Measurements from ENCODE around the gene S100A6. TPM values are rescaled to one million over a fixed set of nuclear protein-coding genes. Genes with fewer than 3 reads are reported as not detected.

The S100A6 gene
- polyA plus RNA-seq, 4 donors = 184 to 308 (median 260) TPM

- no peak for DNase-seq (ENCODE audit: low read depth in 4 of 4, low spot score in 2 of 4)
Measured at GRCh38 chr1:153509036-153509435, 26.8 kb downstream of the S100A6 start.

DNA sequence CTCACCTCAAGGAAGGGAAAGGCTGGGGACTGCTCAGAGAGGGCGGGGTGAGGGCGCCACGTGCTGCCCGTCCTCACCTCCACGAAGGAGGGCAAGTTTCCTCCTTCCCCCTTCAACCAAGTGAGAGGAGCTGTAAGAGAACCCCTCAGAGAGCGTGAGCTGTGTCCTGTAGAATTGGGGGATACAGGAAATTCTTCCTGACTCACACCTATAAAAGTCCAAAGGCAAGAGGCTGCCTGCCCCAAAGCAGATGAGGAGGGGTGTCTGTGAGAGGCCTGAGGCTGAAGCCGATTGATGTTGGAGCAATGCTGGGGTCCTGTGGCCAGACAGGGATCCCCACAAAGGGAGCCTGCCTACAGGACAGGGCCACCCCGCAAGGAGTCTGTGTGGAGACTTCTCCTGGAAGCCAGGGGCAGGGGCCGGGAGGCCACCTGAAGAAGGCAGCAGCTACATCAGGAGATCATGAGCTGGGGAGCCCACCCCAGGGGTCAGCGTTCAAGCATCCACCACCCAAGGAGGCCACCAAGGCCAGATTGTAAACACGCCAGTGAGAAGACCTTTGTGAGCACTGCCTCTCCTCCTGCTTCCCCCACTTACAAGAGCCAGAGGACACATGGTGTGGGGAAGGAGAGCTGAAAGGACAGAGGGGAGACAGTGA is 27.7 kb downstream of the S100A6 start:
- no peak for DNase-seq (ENCODE audit: low read depth in 4 of 4, low spot score in 2 of 4)

DNA sequence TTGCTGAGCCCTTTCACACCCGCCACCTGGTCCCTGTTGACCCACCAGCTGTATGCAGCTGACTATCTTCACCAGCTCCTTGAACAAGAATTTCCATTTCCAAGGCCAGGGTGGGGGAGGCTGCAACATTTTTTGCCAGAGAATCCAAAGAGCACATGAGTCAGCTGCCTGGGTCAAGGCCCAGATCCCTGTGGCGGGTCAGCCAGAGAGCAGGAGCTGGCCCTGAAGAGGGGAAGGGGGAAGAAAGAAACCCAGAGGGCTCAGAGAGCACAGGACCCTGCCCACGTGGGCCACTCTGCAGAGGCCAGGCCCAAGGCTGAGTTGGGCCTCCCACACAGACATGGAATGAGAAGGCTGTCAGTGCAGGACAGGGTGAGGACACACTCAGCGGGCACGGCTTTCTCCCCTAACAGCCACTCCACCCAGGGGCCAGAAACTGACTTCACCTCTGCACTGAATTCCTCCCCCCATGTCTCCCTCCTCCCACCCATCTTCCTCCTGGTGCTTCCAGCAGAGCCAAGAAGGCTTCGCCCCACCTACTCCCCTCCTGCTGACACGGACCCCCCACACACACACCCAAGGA is 28.9 kb downstream of the S100A6 start:
- DNase-seq (ENCODE audit: low read depth in 4 of 4, low spot score in 2 of 4) = no peak

GRCh38 chr1:153506386-153506785 is 29.4 kb downstream of the S100A6 start:
- no peak for DNase-seq (ENCODE audit: low read depth in 4 of 4, low spot score in 2 of 4)

GRCh38 chr1:153505576-153505975 is 30.2 kb downstream of the S100A6 start:
- no peak for DNase-seq (ENCODE audit: low read depth in 4 of 4, low spot score in 2 of 4)

GRCh38 chr1:153503766-153504165 is 32.0 kb downstream of the S100A6 start:
- no peak for DNase-seq (ENCODE audit: low read depth in 4 of 4, low spot score in 2 of 4)

DNA sequence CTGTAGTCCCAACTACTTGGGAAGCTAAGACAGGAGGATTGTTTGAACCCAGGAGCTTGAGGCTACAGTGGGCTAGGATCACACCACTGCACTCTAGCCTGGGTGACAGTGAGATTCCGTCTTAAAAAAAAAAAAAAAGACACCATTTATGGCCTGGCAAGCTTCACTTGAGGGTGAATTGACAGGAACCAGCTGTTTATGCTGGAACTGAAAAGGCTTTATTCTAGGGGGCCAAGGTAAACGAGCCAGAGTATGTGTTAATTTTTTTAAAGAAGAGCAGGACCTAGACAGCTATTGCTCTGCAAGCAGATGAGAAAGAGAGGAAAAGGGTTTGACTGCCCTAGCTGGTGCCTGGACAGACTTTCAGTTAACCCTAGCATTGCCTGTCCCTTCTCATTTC is 37.0 kb downstream of the S100A6 start:
- no peak for DNase-seq (ENCODE audit: low read depth in 4 of 4, low spot score in 2 of 4)

GRCh38 chr1:153495536-153495935 is 40.3 kb downstream of the S100A6 start:
- no peak for DNase-seq (ENCODE audit: low read depth in 4 of 4, low spot score in 2 of 4)

DNA sequence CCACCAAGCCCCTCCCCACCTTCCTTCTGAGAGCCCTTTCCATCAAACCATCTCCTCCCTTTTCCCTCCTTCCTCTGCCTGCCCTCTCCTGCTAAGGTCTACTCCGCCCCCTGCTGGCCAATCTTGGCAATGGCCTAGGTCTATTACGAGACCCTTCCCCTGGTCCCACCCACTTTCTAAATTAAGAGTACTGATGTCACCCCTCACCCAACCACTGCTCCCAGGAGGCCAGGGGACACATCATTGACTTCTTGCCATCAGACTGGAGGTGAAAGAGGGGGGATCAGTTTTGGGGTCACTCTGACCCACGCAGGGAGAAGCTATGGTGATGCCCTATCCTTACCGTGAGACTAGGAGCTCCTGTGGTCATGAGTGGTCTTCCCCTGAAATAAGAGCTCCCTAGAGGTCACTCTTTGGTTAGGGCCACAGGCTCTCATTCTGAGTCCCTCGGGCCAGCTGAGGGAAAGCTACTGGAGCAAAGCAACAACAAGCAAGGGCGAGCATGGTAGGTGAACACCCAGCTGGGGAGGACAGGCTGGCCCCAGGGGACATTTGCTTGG is 40.7 kb downstream of the S100A6 start:
- DNase-seq (ENCODE audit: low read depth in 4 of 4, low spot score in 2 of 4) = peak in 2 of 4 donors; percentile 36 to 70

- no peak for DNase-seq (ENCODE audit: low read depth in 4 of 4, low spot score in 2 of 4)
Measured at GRCh38 chr1:153493343-153493960, 42.3 kb downstream of the S100A6 start.

DNA sequence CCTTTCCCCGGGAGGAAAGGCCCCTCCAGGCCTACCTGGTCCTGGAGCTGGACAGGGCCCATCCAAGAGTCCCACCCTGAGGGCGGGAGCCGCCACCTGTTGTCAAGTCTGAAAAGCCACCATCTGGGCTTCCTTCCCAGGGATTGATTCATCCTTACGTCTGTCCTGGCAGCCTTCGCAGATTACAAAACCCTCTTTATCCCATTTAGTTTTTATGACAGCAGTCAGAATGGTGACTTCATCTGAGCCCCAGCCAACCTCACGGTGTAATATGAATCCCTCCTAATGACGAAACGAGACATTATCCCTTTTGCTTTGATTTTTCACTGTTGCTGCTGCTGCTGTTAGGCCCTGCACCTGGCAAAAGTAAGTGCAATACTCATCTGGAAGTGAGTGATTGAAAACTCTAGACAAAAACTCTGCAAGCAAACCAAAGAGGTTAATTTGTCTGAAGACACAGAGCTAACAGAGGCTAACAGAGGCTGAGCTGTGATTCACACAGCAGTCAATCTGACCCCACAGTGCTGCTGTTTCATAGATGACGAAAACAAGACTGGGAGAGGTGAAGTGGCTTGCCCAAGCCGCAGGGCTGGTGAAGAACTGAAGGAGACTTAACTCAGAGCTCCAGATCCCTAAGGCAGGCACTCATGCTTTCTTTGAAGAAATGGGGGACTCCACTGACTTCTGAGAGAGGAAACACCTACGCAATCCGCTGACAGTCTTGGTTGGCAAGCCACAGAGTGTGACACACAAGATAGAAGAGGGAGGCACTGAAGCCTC is 45.3 kb downstream of the S100A6 start:
- no peak for DNase-seq (ENCODE audit: low read depth in 4 of 4, low spot score in 2 of 4)

DNA sequence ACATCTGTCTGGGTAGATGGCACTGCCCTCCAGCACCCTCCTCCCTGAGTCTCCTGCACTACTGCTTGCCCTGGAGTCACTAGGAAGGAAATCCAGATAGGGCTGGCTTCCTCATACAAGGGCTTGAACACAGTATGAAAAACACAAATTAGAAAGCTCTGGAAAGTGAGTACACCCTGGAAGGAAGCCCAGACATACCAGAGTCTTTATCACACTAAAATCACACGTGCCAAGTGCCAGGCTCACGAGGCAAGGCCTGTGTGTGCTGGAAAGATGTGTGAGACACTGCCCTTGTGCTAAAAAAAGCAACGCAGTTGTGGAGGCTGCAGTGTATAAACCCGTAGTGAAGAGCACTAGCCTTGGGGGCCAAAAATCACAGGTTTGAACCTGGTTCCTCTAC is 47.1 kb downstream of the S100A6 start:
- no peak for DNase-seq (ENCODE audit: low read depth in 4 of 4, low spot score in 2 of 4)

DNA sequence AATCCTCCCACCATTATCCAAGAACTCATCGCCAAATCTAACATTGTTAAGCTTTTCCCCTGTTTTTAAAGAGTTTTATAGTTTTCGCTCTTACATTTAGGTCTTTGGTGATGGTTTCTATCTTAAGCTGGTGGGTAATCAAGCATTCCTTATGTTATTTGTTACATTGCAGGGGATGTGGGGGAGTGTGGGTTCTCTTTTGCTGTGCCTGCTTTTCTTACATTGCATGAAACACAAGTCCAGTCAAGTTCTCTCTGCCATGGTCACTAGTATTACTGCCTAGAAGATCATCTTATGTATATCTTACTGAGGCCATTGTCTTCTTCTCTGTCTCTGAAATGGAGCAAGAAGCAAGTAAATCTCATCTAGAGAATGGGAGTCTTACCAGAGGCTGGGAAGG is 48.1 kb downstream of the S100A6 start:
- DNase-seq (ENCODE audit: low read depth in 4 of 4, low spot score in 2 of 4) = no peak

DNA sequence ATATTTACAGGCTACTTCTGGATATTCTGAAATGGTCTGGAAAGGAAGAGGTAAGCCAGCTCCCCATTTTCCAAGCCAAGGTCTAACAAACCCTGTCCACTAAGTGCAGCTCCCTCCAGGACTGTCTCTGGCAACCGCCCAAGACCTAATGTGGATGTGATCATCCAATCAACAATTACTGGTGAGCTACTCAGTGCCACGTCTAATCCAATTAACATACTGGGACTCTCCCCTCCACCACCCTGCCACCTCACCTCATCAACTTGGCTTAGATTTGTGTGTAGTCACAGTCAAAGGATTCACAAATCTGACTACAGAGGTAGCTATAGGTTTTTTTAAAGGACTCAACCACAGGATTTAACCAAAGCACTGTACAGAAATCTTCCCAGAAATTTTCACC is 49.9 kb downstream of the S100A6 start:
- DNase-seq (ENCODE audit: low read depth in 4 of 4, low spot score in 2 of 4) = no peak

Other genes starting within 250 kb of the S100A6 start
- gene PGLYRP3, start 223.0 kb downstream of the S100A6 start, polyA plus RNA-seq (ENCODE audit: insufficient read length in 4 of 4) = not detected
- gene PGLYRP4, start 187.2 kb downstream of the S100A6 start, polyA plus RNA-seq (ENCODE audit: insufficient read length in 4 of 4) = not detected
- 10 to 100 TPM in 3 of 4 donors, 1 to 10 TPM in 1; 7.7 to 25.8 (median 17.0) TPM for gene S100A9, start 178.1 kb downstream of the S100A6 start, polyA plus RNA-seq (ENCODE audit: insufficient read length in 4 of 4)
- 1 to 10 TPM in 3 of 4 donors, under 1 TPM in 1; 0.35 to 3.9 (median 2.1) TPM for gene S100A12, start 160.4 kb downstream of the S100A6 start, polyA plus RNA-seq (ENCODE audit: insufficient read length in 4 of 4)
- 10 to 100 TPM in 3 of 4 donors, 1 to 10 TPM in 1; 4.4 to 15.1 (median 12.9) TPM for gene S100A8, start 144.9 kb downstream of the S100A6 start, polyA plus RNA-seq (ENCODE audit: insufficient read length in 4 of 4)
- not detected for gene S100A7A, start 119.5 kb downstream of the S100A6 start, polyA plus RNA-seq (ENCODE audit: insufficient read length in 4 of 4)
- gene S100A7, start 75.3 kb downstream of the S100A6 start, polyA plus RNA-seq (ENCODE audit: insufficient read length in 4 of 4) = under 1 TPM in 3 of 4 donors, not detected in 1; 0.32 to 0.87 (median 0.55) TPM
- gene S100A5, start 4.9 kb upstream of the S100A6 start, polyA plus RNA-seq (ENCODE audit: insufficient read length in 4 of 4) = 1 to 10 TPM in 2 of 4 donors, under 1 TPM in 2; 0.76 to 1.3 (median 1.1) TPM
- gene S100A4, start 9.8 kb upstream of the S100A6 start, polyA plus RNA-seq (ENCODE audit: insufficient read length in 4 of 4) = 10 to 100 TPM; 32.3 to 55.5 (median 47.8) TPM
- under 1 TPM in 3 of 4 donors, not detected in 1; 0.46 to 0.52 (median 0.47) TPM for gene S100A3, start 13.3 kb upstream of the S100A6 start, polyA plus RNA-seq (ENCODE audit: insufficient read length in 4 of 4)
- gene S100A2, start 29.9 kb upstream of the S100A6 start, polyA plus RNA-seq (ENCODE audit: insufficient read length in 4 of 4) = 1 to 10 TPM; 6.0 to 9.8 (median 8.9) TPM
- gene S100A16, start 77.1 kb upstream of the S100A6 start, polyA plus RNA-seq (ENCODE audit: insufficient read length in 4 of 4) = 100 to 1,000 TPM in 3 of 4 donors, 10 to 100 TPM in 1; 94.1 to 126 (median 109) TPM
- gene S100A14, start 80.3 kb upstream of the S100A6 start, polyA plus RNA-seq (ENCODE audit: insufficient read length in 4 of 4) = 10 to 100 TPM; 16.6 to 27.0 (median 22.6) TPM
- gene S100A13, start 91.5 kb upstream of the S100A6 start, polyA plus RNA-seq (ENCODE audit: insufficient read length in 4 of 4) = 100 to 1,000 TPM; 133 to 184 (median 160) TPM
- gene S100A1, start 92.4 kb upstream of the S100A6 start, polyA plus RNA-seq (ENCODE audit: insufficient read length in 4 of 4) = 10 to 100 TPM; 20.3 to 36.3 (median 23.9) TPM
- 100 to 1,000 TPM; 116 to 159 (median 133) TPM for gene CHTOP, start 98.1 kb upstream of the S100A6 start, polyA plus RNA-seq (ENCODE audit: insufficient read length in 4 of 4)
- gene SNAPIN, start 122.7 kb upstream of the S100A6 start, polyA plus RNA-seq (ENCODE audit: insufficient read length in 4 of 4) = 10 to 100 TPM; 50.0 to 59.6 (median 54.6) TPM
- gene ILF2, start 135.0 kb upstream of the S100A6 start, polyA plus RNA-seq (ENCODE audit: insufficient read length in 4 of 4) = 100 to 1,000 TPM; 273 to 319 (median 288) TPM
- gene NPR1, start 142.7 kb upstream of the S100A6 start, polyA plus RNA-seq (ENCODE audit: insufficient read length in 4 of 4) = 10 to 100 TPM; 62.7 to 74.5 (median 71.5) TPM
- gene INTS3, start 192.1 kb upstream of the S100A6 start, polyA plus RNA-seq (ENCODE audit: insufficient read length in 4 of 4) = 100 to 1,000 TPM in 2 of 4 donors, 10 to 100 TPM in 2; 77.5 to 158 (median 113) TPM
- gene SLC27A3, start 239.4 kb upstream of the S100A6 start, polyA plus RNA-seq (ENCODE audit: insufficient read length in 4 of 4) = 10 to 100 TPM; 29.3 to 41.5 (median 36.4) TPM

Measured in left renal cortex interstitium (tissue), 4 donors.